Fibroblast of villous mesenchyme (primary cell): ENCODE measurements around the gene JAM3. TPM values are rescaled to one million over a fixed set of nuclear protein-coding genes. Genes with fewer than 3 reads are reported as not detected.
A peak's percentile ranks its signal among the peaks of the same experiment; 100 is the strongest.
"Not testable (repeated sequence)": the region's sequence is repeated elsewhere in the genome, so short reads cannot be mapped to it uniquely, and the experiment has no call there.

Experiments
- DNase-seq: peaks from one replicate; pipeline ENCODE4 v3.0.0-alpha.2; 2010; ENCODE audit warnings: low read depth
- H3K4me3 ChIP-seq: 2 replicates; pipeline ENCODE4 v1.5.1; 2011; ENCODE audit warnings: low read depth, mild to moderate bottlenecking, low read length
- CTCF ChIP-seq: IDR thresholded peaks from 2 replicates; pipeline ENCODE4 v1.5.1; 2012; ENCODE audit warnings: low read depth, mild to moderate bottlenecking, low read length; ENCODE audit not compliant: insufficient read depth
- total RNA-seq: library from RNA; depleted of rRNA; stranded (reverse); fragments of >200 nt; gene quantifications from 2 replicates; pipeline ENCODE4 v1.2.3, GENCODE V29; 2012

Gene JAM3
- total RNA-seq, 1 donor = 48.8 TPM

GRCh38 chr11:134071306-134071705, 2.4 kb downstream of the JAM3 start:
- TF ChIP-seq CTCF = no peak
- DNase-seq = no peak
- no peak overlapping the region for H3K4me3 ChIP-seq

GRCh38 chr11:134071766-134072402, 3.0 kb downstream of the JAM3 start:
- no peak overlapping the region for H3K4me3 ChIP-seq
- DNase-seq = peak; percentile 55
- peak; percentile 29 for TF ChIP-seq CTCF

- no peak for TF ChIP-seq CTCF
- H3K4me3 ChIP-seq = no peak overlapping the region
- no peak for DNase-seq
Observed at GRCh38 chr11:134072844-134073243, 4.0 kb downstream of the JAM3 start.

GRCh38 chr11:134074346-134074745, 5.5 kb downstream of the JAM3 start:
- H3K4me3 ChIP-seq = no peak overlapping the region
- TF ChIP-seq CTCF = no peak
- no peak for DNase-seq

- no peak overlapping the region for H3K4me3 ChIP-seq
- no peak for DNase-seq
- TF ChIP-seq CTCF = no peak
Observed at GRCh38 chr11:134074766-134075165, 5.9 kb downstream of the JAM3 start.

- H3K4me3 ChIP-seq = no peak overlapping the region
- no peak for DNase-seq
- no peak for TF ChIP-seq CTCF
Observed at GRCh38 chr11:134079317-134079716, 10.4 kb downstream of the JAM3 start.

- DNase-seq, H3K4me3 ChIP-seq: not testable (repeated sequence)
Observed at GRCh38 chr11:134081258-134081657, 12.4 kb downstream of the JAM3 start.

- DNase-seq = no peak
- TF ChIP-seq CTCF = no peak
- H3K4me3 ChIP-seq = no peak overlapping the region
Observed at GRCh38 chr11:134082990-134083389, 14.1 kb downstream of the JAM3 start.
